ENCODE measurements around the gene EHMT1.

Gene EHMT1

GRCh38 chr9:137610944-137611343 is 7.9 kb upstream of the EHMT1 start:
- DNase-seq (ENCODE audit: insufficient read length) (no peak), FAIRE-seq (no peak)
- TF ChIP-seq POLR2AphosphoS5 (IDR thresholded peaks at IDR 0.05; ENCODE audit: low read depth, low read length), result no peak
- no peak for TF ChIP-seq POLR2A (IDR thresholded peaks at IDR 0.05; ENCODE audit: low read depth, low read length)
- TF ChIP-seq TAF1 (IDR thresholded peaks at IDR 0.05; ENCODE audit: borderline replicate concordance, low read depth, low read length), result no peak

GRCh38 chr9:137611623-137612609 is 6.9 kb upstream of the EHMT1 start:
- TF ChIP-seq POLR2A (IDR thresholded peaks at IDR 0.05; ENCODE audit: low read depth, low read length), result no peak
- no peak for TF ChIP-seq TAF1 (IDR thresholded peaks at IDR 0.05; ENCODE audit: borderline replicate concordance, low read depth, low read length)
- FAIRE-seq (no peak), DNase-seq (ENCODE audit: insufficient read length) (no peak)

- no peak for TF ChIP-seq POLR2AphosphoS5 (IDR thresholded peaks at IDR 0.05; ENCODE audit: low read depth, low read length)
- no peak for TF ChIP-seq TAF1 (IDR thresholded peaks at IDR 0.05; ENCODE audit: borderline replicate concordance, low read depth, low read length)
- TF ChIP-seq POLR2A (IDR thresholded peaks at IDR 0.05; ENCODE audit: low read depth, low read length), result no peak
- FAIRE-seq (no peak), DNase-seq (ENCODE audit: insufficient read length) (no peak)
Measured at GRCh38 chr9:137612741-137613142, 6.1 kb upstream of the EHMT1 start.

- TF ChIP-seq POLR2A (IDR thresholded peaks at IDR 0.05; ENCODE audit: low read depth, low read length), result no peak
- TF ChIP-seq POLR2AphosphoS5 (IDR thresholded peaks at IDR 0.05; ENCODE audit: low read depth, low read length), result 0 out of 2 replicates have a peak, but pooled peaks have one; percentile 2
- DNase-seq (ENCODE audit: insufficient read length), result no peak
Measured at GRCh38 chr9:137613259-137613658, 5.5 kb upstream of the EHMT1 start.

GRCh38 chr9:137613738-137614523 is 4.9 kb upstream of the EHMT1 start:
- FAIRE-seq (no peak), DNase-seq (ENCODE audit: insufficient read length) (no peak)
- no peak for TF ChIP-seq TAF1 (IDR thresholded peaks at IDR 0.05; ENCODE audit: borderline replicate concordance, low read depth, low read length)
- 0 out of 2 replicates have a peak, but pooled peaks have one; percentile 9 for TF ChIP-seq POLR2AphosphoS5 (IDR thresholded peaks at IDR 0.05; ENCODE audit: low read depth, low read length)
- TF ChIP-seq POLR2A (IDR thresholded peaks at IDR 0.05; ENCODE audit: low read depth, low read length), result no peak; the same call in 1 of the 2 replicates

More at GRCh38 chr9:137613259-137613658, 5.5 kb upstream of the EHMT1 start:
- no peak for FAIRE-seq

- TF ChIP-seq POLR2A (IDR thresholded peaks at IDR 0.05; ENCODE audit: low read depth, low read length), result no peak
- TF ChIP-seq POLR2AphosphoS5 (IDR thresholded peaks at IDR 0.05; ENCODE audit: low read depth, low read length), result no peak
- TF ChIP-seq TAF1 (IDR thresholded peaks at IDR 0.05; ENCODE audit: borderline replicate concordance, low read depth, low read length), result no peak
- FAIRE-seq (no peak), DNase-seq (ENCODE audit: insufficient read length) (no peak)
Measured at GRCh38 chr9:137614631-137615386, 4.0 kb upstream of the EHMT1 start.

- DNase-seq (ENCODE audit: insufficient read length) (no peak), FAIRE-seq (no peak)
- TF ChIP-seq POLR2AphosphoS5 (IDR thresholded peaks at IDR 0.05; ENCODE audit: low read depth, low read length), result no peak
- no peak for TF ChIP-seq POLR2A (IDR thresholded peaks at IDR 0.05; ENCODE audit: low read depth, low read length)
- no peak for TF ChIP-seq TAF1 (IDR thresholded peaks at IDR 0.05; ENCODE audit: borderline replicate concordance, low read depth, low read length)
Measured at GRCh38 chr9:137615387-137615871, 3.4 kb upstream of the EHMT1 start.

GRCh38 chr9:137619240-137620047 is 639 bp downstream of the EHMT1 start:
- no peak for TF ChIP-seq POLR2AphosphoS5 (IDR thresholded peaks at IDR 0.05; ENCODE audit: low read depth, low read length)
- no peak for TF ChIP-seq TAF1 (IDR thresholded peaks at IDR 0.05; ENCODE audit: borderline replicate concordance, low read depth, low read length)
- no peak for TF ChIP-seq POLR2A (IDR thresholded peaks at IDR 0.05; ENCODE audit: low read depth, low read length)
- DNase-seq (ENCODE audit: insufficient read length) (peak; percentile 52), FAIRE-seq (peak; percentile 64)

- DNase-seq (ENCODE audit: insufficient read length), result no peak
- FAIRE-seq, result peak; percentile 24
- TF ChIP-seq POLR2AphosphoS5 (IDR thresholded peaks at IDR 0.05; ENCODE audit: low read depth, low read length), result no peak
- no peak for TF ChIP-seq TAF1 (IDR thresholded peaks at IDR 0.05; ENCODE audit: borderline replicate concordance, low read depth, low read length)
- TF ChIP-seq POLR2A (IDR thresholded peaks at IDR 0.05; ENCODE audit: low read depth, low read length), result no peak
Measured at GRCh38 chr9:137620048-137620405, 1.2 kb downstream of the EHMT1 start.

GRCh38 chr9:137620581-137620980 is 1.8 kb downstream of the EHMT1 start:
- no peak for FAIRE-seq
- DNase-seq (ENCODE audit: insufficient read length), result no peak
- no peak for TF ChIP-seq POLR2A (IDR thresholded peaks at IDR 0.05; ENCODE audit: low read depth, low read length)
- no peak for TF ChIP-seq POLR2AphosphoS5 (IDR thresholded peaks at IDR 0.05; ENCODE audit: low read depth, low read length)
- no peak for TF ChIP-seq TAF1 (IDR thresholded peaks at IDR 0.05; ENCODE audit: borderline replicate concordance, low read depth, low read length)
